ENCODE measurements around the gene PKD1.

PKD1 gene

GRCh38 chr16:2135770-2136490 is at the start of gene PKD1:
Gene PKD1, minus strand, starts transcription at chr16:2135898. Its CDS starts 209 bp downstream, at chr16:2135689.
- H3K4me3 ChIP-seq (ENCODE audit: low read depth, low read length) = peak within 1 kb of the TSS; percentile 54
- DNase-seq (ENCODE audit: low read depth) = peak; percentile 80

- H3K4me3 ChIP-seq (ENCODE audit: low read depth, low read length) = no peak overlapping the region
- DNase-seq (ENCODE audit: low read depth) = no peak
These were observed 49.3 kb upstream of the PKD1 start for GRCh38 chr16:2184962-2185361.

GRCh38 chr16:2184346-2184745 is 48.6 kb upstream of the PKD1 start:
- DNase-seq (ENCODE audit: low read depth) = no peak
- H3K4me3 ChIP-seq (ENCODE audit: low read depth, low read length) = no peak overlapping the region

GRCh38 chr16:2183671-2184070 is 48.0 kb upstream of the PKD1 start:
- DNase-seq (ENCODE audit: low read depth) = no peak
- H3K4me3 ChIP-seq (ENCODE audit: low read depth, low read length) = no peak overlapping the region

GRCh38 chr16:2181952-2182351 is 46.3 kb upstream of the PKD1 start:
- DNase-seq (ENCODE audit: low read depth) = no peak
- H3K4me3 ChIP-seq (ENCODE audit: low read depth, low read length) = no peak overlapping the region

GRCh38 chr16:2180962-2181923 is 45.5 kb upstream of the PKD1 start:
- no peak for DNase-seq (ENCODE audit: low read depth)
- no peak overlapping the region for H3K4me3 ChIP-seq (ENCODE audit: low read depth, low read length)

- no peak overlapping the region for H3K4me3 ChIP-seq (ENCODE audit: low read depth, low read length)
- DNase-seq (ENCODE audit: low read depth) = no peak
These were observed 44.8 kb upstream of the PKD1 start for GRCh38 chr16:2180461-2180860.

GRCh38 chr16:2179576-2179975 is 43.9 kb upstream of the PKD1 start:
- H3K4me3 ChIP-seq (ENCODE audit: low read depth, low read length) = no peak overlapping the region
- DNase-seq (ENCODE audit: low read depth) = no peak

- H3K4me3 ChIP-seq (ENCODE audit: low read depth, low read length) = no peak overlapping the region
These were observed 43.4 kb upstream of the PKD1 start for GRCh38 chr16:2179107-2179501.

GRCh38 chr16:2178321-2179106 is 42.8 kb upstream of the PKD1 start:
- DNase-seq (ENCODE audit: low read depth) = no peak
- H3K4me3 ChIP-seq (ENCODE audit: low read depth, low read length) = no peak overlapping the region

More at GRCh38 chr16:2179107-2179501, 43.4 kb upstream of the PKD1 start:
- DNase-seq (ENCODE audit: low read depth) = no peak

- DNase-seq (ENCODE audit: low read depth) = no peak
- no peak overlapping the region for H3K4me3 ChIP-seq (ENCODE audit: low read depth, low read length)
These were observed 41.9 kb upstream of the PKD1 start for GRCh38 chr16:2177561-2177960.

GRCh38 chr16:2177101-2177500 is 41.4 kb upstream of the PKD1 start:
- no peak for DNase-seq (ENCODE audit: low read depth)
- no peak overlapping the region for H3K4me3 ChIP-seq (ENCODE audit: low read depth, low read length)

GRCh38 chr16:2176047-2176446 is 40.3 kb upstream of the PKD1 start:
- no peak for DNase-seq (ENCODE audit: low read depth)
- H3K4me3 ChIP-seq (ENCODE audit: low read depth, low read length) = no peak overlapping the region

- DNase-seq (ENCODE audit: low read depth) = no peak
- no peak overlapping the region for H3K4me3 ChIP-seq (ENCODE audit: low read depth, low read length)
These were observed 39.8 kb upstream of the PKD1 start for GRCh38 chr16:2175454-2175853.

GRCh38 chr16:2174396-2175131 is 38.9 kb upstream of the PKD1 start:
- H3K4me3 ChIP-seq (ENCODE audit: low read depth, low read length) = no peak overlapping the region
- no peak for DNase-seq (ENCODE audit: low read depth)

- no peak overlapping the region for H3K4me3 ChIP-seq (ENCODE audit: low read depth, low read length)
These were observed 38.2 kb upstream of the PKD1 start for GRCh38 chr16:2173916-2174315.

GRCh38 chr16:2173366-2173765 is 37.7 kb upstream of the PKD1 start:
- H3K4me3 ChIP-seq (ENCODE audit: low read depth, low read length) = no peak overlapping the region
- DNase-seq (ENCODE audit: low read depth) = no peak

More at GRCh38 chr16:2173916-2174315, 38.2 kb upstream of the PKD1 start:
- no peak for DNase-seq (ENCODE audit: low read depth)

- no peak overlapping the region for H3K4me3 ChIP-seq (ENCODE audit: low read depth, low read length)
- no peak for DNase-seq (ENCODE audit: low read depth)
These were observed 37.1 kb upstream of the PKD1 start for GRCh38 chr16:2172688-2173335.
